ENCODE measurements around the gene MUC5B.
"Not testable (repeated sequence)": the region's sequence is repeated elsewhere in the genome, so short reads cannot be mapped to it uniquely, and the experiment has no call there.

MUC5B gene

DNA sequence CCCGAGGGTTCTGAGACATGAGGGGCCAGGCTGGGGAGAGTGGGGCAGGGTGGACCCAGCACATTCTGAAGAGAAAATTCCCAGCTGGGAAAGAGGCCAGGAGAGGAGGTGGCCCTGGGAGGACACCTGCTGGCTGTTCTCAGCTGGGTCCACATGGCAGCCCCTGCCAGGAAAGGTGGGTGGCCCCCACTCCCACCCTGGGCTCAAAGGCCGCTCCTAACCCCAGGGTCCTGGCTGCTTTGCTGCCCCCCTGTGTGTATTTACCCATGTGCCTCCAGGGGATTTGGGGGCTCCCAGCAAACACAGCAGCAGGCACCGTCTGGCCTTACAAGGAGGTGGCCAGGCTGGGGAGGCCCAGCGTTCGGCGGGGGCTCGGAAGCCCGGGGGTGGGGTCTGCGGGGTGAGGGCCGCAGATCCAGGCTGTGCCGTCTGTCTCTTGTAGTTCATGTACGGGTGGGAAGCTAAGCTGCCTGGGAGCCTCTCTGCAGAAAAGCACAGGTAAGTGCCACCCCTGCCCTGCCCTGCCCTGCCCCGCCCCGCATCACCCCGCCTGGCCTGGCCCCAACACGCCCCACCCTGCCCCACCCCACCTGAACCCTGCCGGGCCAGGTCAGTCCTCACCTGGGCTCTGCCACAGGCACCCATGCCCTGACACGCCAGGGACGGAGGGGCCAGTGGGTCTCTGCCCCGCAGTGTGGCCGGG lies 10.6 kb downstream of the MUC5B start:
- no peak for DNase-seq (ENCODE audit: low spot score)

DNA sequence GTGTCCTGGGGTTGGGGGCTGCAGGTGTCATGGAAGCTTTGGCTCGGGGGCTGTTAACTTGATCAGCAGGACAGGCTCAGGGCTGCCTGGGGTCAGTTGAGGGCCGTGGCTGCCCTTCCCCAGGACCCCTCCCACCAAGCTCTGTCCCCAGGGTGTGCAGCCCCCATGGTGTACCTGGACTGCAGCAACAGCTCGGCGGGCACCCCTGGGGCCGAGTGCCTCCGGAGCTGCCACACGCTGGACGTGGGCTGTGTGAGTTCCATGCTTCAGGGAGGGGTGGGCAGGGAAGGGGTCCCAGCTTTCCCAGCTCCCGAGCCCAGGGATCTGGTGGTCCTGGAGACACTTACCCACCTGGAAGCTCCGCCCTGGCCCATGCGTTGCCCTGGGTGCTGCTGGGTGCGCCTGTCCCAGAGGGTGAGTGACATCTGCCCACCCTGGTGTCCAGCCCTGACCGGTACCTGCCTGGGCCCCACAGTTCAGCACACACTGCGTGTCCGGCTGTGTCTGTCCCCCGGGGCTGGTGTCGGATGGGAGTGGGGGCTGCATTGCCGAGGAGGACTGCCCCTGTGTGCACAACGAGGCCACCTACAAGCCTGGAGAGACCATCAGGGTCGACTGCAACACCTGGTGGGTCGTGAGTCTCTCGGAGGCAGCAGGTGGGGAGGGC lies 11.3 kb downstream of the MUC5B start:
- DNase-seq (ENCODE audit: low spot score), result no peak

DNA sequence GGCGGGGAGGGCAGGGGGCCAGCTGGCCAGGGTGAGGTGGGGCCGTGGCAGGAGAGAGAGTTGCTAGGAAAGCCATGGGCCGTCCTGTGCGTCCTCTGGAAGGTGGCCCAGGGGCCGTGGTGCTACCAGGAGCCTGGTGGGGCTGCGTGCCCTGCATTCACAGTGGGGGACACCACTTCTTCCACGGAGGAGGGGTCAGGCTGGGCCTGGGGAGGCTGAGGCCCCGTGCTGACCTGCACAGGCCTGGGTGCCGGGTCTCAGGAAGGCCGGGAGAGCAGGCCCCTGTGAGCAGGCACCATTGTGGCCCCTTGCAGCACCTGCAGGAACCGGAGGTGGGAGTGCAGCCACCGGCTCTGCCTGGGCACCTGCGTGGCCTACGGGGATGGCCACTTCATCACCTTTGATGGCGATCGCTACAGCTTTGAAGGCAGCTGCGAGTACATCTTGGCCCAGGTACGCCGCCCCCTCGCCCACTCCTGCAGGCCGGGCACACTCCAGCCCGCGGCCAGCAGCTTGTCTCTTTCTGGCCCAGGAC lies 12.0 kb downstream of the MUC5B start:
- DNase-seq (ENCODE audit: low spot score), result no peak

DNA sequence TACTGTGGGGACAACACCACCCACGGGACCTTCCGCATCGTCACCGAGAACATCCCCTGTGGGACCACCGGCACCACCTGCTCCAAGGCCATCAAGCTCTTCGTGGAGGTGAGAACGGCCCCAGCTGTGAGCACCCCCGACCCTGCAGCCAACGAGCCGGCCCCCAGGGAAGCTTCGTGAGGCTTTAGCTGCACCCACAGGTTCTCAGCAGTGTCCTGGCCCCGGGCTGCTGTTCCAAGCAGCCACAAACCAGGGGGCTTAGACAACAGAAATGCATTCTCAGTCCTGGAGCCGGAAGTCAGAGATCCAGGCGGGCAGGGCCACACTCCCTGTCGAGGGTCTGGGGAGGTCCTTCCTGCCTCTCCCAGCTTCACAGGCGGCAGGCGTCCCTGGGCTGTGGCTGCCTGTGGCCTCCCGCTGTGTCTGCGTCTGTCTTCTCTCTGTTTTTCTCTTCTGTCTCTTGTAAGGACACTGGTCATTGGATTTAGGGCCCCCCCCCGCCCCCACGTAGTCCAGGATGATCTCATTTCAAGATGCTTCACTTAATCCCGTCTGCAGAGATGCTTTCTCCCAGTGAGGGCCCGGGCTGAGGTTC lies 12.5 kb downstream of the MUC5B start:
- DNase-seq (ENCODE audit: low spot score), result no peak

DNA sequence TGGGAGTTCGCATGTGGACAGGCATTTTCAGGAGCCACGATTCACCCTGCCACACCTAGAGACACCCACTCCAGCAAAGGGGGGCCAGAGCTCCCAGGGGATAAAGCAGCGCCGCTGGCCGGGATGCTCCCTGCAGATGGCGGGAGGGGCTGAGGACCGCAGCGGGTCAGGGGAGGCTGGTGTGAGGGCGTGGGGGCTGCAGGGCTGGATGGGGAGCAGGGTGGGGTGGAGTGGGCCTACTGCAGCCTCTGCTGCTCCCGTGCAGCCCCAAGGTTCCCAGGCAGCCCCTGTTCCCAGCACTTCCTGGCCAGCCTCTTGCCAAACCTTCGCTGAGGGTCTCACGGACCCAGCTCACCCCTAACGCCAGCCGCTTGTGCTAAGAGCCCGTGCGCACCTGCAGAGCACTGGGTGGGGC lies 13.0 kb downstream of the MUC5B start:
- DNase-seq (ENCODE audit: low spot score), result no peak

DNA sequence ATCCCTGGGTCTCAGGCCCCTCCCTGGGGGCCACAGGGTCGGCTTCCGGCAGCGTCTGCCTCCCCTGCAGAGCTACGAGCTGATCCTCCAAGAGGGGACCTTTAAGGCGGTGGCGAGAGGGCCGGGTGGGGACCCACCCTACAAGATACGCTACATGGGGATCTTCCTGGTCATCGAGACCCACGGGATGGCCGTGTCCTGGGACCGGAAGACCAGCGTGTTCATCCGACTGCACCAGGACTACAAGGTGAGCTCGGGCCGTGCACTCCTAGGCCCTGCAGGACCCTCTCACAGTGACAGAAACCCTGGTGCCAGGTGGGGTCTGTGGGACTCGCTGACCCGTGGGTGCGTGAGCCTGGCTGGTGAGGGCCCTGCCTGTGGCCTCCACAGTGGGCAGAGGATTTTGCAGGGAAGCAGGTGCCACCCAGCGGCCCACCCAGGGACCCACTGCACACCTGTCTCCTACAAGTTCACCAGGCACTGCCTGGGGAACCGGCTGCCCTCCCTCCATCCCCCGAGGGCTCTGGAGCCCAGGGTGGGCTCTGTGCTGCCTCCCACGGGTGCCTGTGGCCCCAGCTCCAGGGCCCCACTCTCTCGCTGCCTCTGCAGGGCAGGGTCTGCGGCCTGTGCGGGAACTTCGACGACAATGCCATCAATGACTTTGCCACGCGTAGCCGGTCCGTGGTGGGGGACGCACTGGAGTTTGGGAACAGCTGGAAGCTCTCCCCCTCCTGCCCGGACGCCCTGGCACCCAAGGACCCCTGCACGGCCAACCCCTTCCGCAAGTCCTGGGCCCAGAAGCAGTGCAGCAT lies 13.7 kb downstream of the MUC5B start:
- DNase-seq (ENCODE audit: low spot score), result no peak

DNA sequence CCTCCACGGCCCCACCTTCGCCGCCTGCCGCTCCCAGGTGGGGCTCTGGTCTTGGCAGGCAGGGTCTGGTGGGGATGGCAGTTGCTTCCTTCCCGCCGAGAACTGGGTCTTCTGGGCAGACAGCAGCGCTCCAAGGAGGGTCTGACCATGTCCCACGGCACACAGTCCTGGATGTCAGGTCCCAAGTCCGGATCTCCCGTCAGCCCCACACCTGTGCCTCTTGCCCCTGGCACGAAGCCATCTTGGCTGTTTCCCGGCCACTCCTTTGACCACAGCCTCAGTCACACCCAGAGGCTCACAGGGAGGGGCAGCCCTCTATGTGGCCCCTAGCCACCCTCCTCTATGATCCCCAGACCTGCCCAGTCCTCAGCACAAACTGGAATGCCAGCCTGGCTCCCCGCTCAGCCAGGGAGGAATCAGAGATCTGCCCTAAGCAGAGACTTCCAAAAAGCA lies 14.3 kb downstream of the MUC5B start:
- DNase-seq (ENCODE audit: low spot score), result no peak

DNA sequence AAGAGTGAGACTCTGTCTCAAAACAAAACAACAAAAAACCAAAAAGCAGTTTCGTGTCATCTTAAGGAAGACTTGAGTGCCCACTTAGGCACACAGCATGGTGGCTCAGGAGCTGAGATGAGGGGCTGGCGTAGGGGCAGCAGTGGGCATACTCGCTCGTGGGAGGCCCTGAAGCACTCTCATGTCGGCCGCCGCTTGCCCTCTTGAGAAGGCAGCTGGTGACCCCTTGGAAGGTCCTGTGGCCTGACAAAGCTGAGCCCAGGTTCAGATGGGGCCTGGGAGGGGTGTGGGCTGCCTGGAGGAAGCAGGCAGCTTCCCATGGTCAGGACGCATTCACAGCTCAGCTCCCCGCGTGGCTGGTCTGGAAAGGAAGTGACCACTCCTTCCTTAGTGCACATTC lies 15.0 kb downstream of the MUC5B start:
- DNase-seq (ENCODE audit: low spot score), result no peak

DNA sequence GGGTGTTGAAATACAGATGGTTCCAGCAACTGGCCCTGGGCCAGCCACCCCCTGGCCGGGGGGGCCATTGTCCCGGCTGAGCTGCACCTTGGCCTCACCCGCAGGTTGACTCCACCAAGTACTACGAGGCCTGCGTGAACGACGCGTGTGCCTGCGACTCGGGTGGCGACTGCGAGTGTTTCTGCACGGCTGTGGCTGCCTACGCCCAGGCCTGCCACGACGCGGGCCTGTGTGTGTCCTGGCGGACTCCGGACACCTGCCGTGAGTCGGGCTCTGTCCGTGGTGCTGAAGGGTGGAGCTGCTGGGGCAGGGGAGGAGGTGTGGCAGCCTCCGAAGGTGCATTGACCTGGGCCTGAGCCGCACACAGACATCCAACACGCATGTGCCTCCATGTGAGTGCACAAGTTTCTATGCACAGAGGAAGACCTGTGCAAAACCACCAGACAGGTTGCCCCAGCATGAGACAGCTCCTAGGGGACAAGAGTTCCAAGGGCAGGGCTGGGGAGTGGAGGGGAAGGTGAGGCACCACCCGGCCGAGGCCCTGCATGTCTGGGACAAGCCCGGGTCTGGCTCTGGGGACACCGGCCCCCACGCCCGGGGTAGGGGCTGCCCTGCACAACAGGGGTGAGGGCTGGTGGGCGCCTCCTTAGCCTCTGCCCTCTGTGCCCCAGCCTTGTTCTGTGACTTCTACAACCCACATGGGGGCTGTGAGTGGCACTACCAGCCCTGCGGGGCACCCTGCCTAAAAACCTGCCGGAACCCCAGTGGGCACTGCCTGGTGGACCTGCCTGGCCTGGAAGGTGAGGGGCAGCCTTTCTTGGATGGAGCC lies 16.1 kb downstream of the MUC5B start:
- no peak for DNase-seq (ENCODE audit: low spot score)

DNA sequence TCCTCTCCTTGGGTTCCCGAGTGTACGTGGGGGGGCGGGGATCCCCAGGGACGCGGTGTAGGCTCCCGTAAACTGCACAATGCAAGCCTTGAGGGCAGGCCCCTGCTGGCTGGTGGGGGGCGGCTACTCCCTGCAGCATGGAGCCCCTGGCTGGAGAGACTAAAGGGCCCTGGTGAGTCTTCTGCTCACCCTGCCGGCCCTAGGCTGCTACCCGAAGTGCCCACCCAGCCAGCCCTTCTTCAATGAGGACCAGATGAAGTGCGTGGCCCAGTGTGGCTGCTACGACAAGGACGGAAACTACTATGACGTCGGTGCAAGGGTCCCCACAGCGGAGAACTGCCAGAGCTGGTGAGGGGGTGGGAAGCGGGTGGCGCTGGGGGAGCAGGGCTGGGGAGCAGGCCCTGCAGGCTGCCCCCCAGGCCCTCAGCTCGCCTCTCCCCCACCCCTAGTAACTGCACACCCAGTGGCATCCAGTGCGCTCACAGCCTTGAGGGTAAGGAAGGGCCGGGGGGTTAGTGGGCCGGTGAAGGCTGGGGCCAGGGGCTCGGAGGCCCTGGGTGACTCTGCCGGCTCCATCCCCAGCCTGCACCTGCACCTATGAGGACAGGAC lies 16.8 kb downstream of the MUC5B start:
- no peak for DNase-seq (ENCODE audit: low spot score)

DNA sequence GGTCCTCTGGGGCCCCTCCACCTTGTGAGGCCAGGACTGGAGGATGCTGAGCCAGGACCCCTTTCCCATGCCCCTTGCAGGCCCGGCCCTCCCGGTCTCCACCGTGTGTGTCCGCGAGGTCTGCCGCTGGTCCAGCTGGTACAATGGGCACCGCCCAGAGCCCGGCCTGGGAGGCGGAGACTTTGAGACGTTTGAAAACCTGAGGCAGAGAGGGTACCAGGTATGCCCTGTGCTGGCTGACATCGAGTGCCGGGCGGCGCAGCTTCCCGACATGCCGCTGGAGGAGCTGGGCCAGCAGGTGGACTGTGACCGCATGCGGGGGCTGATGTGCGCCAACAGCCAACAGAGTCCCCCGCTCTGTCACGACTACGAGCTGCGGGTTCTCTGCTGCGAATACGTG lies 17.9 kb downstream of the MUC5B start:
- DNase-seq (ENCODE audit: low spot score), result no peak

DNA sequence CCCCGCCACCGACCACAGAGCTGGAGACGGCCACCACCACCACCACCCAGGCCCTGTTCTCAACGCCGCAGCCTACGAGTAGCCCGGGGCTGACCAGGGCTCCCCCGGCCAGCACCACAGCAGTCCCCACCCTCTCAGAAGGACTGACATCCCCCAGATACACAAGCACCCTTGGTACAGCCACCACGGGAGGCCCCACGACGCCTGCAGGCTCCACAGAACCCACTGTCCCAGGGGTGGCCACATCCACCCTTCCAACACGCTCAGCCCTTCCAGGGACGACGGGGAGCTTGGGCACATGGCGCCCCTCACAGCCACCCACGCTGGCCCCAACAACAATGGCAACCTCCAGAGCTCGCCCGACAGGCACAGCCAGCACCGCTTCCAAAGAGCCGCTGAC lies 18.8 kb downstream of the MUC5B start:
- no peak for DNase-seq (ENCODE audit: low spot score)

DNA sequence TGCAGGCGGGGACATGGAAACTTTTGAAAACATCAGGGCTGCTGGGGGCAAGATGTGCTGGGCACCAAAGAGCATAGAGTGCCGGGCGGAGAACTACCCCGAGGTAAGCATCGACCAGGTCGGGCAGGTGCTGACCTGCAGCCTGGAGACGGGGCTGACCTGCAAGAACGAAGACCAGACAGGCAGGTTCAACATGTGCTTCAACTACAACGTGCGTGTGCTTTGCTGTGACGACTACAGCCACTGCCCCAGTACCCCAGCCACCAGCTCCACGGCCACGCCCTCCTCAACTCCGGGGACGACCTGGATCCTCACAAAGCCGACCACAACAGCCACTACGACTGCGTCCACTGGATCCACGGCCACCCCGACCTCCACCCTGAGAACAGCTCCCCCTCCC lies 19.4 kb downstream of the MUC5B start:
- DNase-seq (ENCODE audit: low spot score), result no peak

DNA sequence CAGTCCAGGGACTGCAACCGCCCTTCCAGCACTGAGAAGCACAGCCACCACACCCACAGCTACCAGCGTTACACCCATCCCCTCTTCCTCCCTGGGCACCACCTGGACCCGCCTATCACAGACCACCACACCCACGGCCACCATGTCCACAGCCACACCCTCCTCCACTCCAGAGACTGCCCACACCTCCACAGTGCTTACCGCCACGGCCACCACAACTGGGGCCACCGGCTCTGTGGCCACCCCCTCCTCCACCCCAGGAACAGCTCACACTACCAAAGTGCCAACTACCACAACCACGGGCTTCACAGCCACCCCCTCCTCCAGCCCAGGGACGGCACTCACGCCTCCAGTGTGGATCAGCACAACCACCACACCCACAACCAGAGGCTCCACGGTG lies 19.9 kb downstream of the MUC5B start:
- not testable (repeated sequence) for DNase-seq (ENCODE audit: low spot score)

DNA sequence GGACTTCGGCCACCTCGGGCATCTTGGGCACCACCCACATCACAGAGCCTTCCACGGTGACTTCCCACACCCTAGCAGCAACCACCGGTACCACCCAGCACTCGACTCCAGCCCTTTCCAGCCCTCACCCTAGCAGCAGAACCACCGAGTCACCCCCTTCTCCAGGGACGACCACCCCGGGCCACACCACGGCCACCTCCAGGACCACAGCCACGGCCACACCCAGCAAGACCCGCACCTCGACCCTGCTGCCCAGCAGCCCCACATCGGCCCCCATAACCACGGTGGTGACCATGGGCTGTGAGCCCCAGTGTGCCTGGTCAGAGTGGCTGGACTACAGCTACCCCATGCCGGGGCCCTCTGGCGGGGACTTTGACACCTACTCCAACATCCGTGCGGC lies 20.7 kb downstream of the MUC5B start:
- not testable (repeated sequence) for DNase-seq (ENCODE audit: low spot score)

DNA sequence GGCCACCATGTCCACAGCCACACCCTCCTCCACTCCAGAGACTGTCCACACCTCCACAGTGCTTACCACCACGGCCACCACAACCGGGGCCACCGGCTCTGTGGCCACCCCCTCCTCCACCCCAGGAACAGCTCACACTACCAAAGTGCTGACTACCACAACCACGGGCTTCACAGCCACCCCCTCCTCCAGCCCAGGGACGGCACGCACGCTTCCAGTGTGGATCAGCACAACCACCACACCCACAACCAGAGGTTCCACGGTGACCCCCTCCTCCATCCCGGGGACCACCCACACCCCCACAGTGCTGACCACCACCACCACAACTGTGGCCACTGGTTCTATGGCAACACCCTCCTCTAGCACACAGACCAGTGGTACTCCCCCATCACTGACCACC lies 21.7 kb downstream of the MUC5B start:
- not testable (repeated sequence) for DNase-seq (ENCODE audit: low spot score)

DNA sequence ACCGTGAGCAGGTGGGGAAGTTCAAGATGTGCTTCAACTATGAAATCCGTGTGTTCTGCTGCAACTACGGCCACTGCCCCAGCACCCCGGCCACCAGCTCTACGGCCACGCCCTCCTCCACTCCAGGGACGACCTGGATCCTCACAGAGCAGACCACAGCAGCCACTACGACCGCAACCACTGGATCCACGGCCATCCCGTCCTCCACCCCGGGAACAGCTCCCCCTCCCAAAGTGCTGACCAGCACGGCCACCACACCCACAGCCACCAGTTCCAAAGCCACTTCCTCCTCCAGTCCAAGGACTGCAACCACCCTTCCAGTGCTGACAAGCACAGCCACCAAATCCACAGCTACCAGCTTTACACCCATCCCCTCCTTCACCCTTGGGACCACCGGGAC lies 22.9 kb downstream of the MUC5B start:
- not testable (repeated sequence) for DNase-seq (ENCODE audit: low spot score)

DNA sequence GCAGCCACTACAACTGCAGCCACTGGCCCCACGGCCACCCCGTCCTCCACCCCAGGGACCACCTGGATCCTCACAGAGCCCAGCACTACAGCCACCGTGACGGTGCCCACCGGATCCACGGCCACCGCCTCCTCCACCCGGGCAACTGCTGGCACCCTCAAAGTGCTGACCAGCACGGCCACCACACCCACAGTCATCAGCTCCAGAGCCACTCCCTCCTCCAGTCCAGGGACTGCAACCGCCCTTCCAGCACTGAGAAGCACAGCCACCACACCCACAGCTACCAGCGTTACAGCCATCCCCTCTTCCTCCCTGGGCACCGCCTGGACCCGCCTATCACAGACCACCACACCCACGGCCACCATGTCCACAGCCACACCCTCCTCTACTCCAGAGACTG lies 23.4 kb downstream of the MUC5B start:
- not testable (repeated sequence) for DNase-seq (ENCODE audit: low spot score)

DNA sequence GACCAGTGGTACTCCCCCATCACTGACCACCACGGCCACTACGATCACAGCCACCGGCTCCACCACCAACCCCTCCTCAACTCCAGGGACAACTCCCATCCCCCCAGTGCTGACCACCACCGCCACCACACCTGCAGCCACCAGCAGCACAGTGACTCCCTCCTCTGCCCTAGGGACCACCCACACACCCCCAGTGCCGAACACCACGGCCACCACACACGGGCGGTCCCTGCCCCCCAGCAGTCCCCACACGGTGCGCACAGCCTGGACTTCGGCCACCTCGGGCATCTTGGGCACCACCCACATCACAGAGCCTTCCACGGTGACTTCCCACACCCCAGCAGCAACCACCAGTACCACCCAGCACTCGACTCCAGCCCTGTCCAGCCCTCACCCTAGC lies 24.2 kb downstream of the MUC5B start:
- DNase-seq (ENCODE audit: low spot score), result not testable (repeated sequence)

DNA sequence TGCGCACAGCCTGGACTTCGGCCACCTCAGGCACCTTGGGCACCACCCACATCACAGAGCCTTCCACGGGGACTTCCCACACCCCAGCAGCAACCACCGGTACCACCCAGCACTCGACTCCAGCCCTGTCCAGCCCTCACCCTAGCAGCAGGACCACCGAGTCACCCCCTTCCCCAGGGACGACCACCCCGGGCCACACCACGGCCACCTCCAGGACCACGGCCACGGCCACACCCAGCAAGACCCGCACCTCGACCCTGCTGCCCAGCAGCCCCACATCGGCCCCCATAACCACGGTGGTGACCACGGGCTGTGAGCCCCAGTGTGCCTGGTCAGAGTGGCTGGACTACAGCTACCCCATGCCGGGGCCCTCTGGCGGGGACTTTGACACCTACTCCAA lies 26.1 kb downstream of the MUC5B start:
- DNase-seq (ENCODE audit: low spot score), result not testable (repeated sequence)

DNA sequence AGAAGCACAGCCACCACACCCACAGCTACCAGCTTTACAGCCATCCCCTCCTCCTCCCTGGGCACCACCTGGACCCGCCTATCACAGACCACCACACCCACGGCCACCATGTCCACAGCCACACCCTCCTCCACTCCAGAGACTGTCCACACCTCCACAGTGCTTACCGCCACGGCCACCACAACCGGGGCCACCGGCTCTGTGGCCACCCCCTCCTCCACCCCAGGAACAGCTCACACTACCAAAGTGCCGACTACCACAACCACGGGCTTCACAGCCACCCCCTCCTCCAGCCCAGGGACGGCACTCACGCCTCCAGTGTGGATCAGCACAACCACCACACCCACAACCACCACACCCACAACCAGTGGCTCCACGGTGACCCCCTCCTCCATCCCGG lies 27.5 kb downstream of the MUC5B start:
- DNase-seq (ENCODE audit: low spot score), result not testable (repeated sequence)
